ENCODE measurements around the gene GLDN. TPM values are rescaled to one million over a fixed set of nuclear protein-coding genes. Genes with fewer than 3 reads are reported as not detected.
"Not testable (repeated sequence)": the region's sequence is repeated elsewhere in the genome, so short reads cannot be mapped to it uniquely, and the experiment has no call there.

Gene GLDN
- total RNA-seq, 1 donor from 2014 or later = not detected

DNA sequence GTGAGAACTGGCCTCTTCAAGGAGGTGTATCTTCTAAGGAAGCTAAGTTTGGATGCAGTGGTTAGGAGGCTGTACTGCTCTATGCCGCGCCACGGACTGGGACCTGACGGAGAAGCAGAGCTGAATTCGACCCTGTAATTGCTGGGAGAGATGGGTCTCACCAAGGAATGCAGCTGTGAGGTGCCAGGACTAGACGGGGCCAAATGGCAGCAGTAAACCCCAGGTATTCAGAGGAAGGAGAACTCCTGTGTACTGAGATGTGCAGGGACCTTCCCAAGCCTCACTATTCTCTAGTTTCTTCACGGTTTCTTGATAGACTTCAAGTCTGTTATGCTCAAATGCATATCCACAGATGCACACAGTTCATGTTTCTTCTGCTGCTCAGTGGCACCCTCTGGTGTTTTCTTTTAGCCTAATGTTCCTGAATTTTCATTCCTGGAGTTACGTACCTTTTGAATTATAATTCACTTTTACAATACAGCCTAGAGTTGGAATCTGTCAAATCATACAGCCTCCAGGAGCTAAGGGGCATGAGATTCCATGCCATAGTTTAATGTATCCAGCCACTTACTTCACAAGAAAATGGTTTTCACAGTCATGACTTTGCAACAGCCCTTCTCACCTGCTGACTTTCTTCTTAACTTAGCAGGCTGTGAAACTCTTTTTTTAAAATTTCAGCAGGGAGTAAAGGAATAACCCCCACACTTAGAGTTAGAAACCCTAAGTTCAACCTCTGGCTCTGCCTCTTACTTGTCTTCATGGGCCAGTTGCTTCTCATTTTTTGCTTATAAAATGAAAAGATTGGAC, 61.8 kb downstream of the GLDN start:
- no peak for DNase-seq (ENCODE audit: low read depth)
- no peak overlapping the region for H3K4me3 ChIP-seq (ENCODE audit: low read depth, low read length)
- peak; percentile 74 for TF ChIP-seq CTCF (conservative IDR thresholded peaks at IDR 0.05; ENCODE audit: low read depth, low read length)

DNA sequence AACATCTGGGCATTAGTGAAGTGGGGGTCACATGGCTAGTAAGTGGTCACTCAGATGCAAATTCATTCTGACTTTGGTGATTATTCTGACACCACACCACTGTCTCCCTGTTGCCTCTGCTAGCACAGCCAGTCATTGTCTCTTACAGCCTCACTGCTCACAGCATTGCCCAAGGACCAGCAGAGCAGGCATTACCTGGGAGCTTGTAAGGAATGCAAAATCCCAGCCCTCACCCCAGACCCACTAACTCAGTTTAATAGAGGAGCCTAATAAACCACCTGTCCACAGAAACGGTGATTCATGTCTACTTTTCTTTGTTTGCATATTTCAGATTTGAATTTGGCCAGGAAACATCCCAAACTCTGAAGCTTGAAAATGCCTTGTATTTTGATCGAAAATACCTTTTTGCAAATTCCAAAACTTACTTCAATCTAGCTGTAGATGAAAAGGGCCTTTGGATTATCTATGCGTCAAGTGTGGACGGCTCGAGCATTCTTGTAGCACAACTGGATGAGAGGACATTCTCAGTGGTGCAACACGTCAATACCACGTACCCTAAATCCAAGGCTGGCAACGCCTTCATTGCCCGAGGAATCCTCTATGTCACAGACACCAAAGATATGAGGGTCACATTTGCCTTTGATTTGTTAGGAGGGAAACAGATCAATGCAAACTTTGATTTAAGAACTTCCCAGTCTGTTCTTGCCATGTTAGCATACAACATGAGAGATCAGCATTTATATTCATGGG, 62.7 kb downstream of the GLDN start:
- no peak for DNase-seq (ENCODE audit: low read depth)
- H3K4me3 ChIP-seq (ENCODE audit: low read depth, low read length) = no peak overlapping the region
- no peak for TF ChIP-seq CTCF (conservative IDR thresholded peaks at IDR 0.05; ENCODE audit: low read depth, low read length)

- no peak for DNase-seq (ENCODE audit: low read depth)
- no peak overlapping the region for H3K4me3 ChIP-seq (ENCODE audit: low read depth, low read length)
- TF ChIP-seq CTCF (conservative IDR thresholded peaks at IDR 0.05; ENCODE audit: low read depth, low read length) = no peak
Observed at GRCh38 chr15:51405693-51406523, 64.5 kb downstream of the GLDN start.

DNA sequence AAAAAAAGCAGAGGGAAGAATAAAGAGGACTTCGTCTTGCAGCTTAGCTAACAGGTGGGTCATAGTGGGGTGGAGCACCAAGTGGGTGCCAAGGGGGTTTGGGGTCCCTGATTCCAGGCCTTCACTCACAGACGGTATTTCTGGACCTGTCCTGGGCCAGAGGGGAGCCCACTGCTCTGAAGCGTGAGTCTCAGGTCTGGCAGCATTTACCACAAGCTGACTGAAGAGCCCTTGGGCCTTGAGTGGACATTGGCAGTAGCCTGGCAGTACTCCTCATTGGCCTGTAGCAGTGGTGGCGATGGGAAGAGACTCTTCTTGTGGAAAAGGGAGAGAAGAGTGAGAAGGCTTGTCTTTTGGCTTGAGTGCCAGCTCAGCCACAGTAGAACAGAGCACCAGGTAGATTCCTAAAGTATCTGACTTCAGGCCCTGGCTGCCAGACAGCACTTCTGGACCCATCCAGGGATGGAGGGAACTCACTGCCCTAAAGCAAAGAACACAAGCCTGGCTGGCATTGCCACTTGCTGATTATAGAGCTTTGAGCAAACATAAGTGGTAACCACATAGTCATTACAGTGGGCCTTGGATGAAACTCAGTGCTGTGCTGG, 72.9 kb downstream of the GLDN start:
- no peak for DNase-seq (ENCODE audit: low read depth)

GRCh38 chr15:51416129-51416528, 74.7 kb downstream of the GLDN start:
- DNase-seq (ENCODE audit: low read depth) = no peak
- no peak overlapping the region for H3K4me3 ChIP-seq (ENCODE audit: low read depth, low read length)
- no peak for TF ChIP-seq CTCF (conservative IDR thresholded peaks at IDR 0.05; ENCODE audit: low read depth, low read length)

More for the DNA sequence above, 72.9 kb downstream of the GLDN start:
- no peak for TF ChIP-seq CTCF (conservative IDR thresholded peaks at IDR 0.05; ENCODE audit: low read depth, low read length)
- no peak overlapping the region for H3K4me3 ChIP-seq (ENCODE audit: low read depth, low read length)

DNA sequence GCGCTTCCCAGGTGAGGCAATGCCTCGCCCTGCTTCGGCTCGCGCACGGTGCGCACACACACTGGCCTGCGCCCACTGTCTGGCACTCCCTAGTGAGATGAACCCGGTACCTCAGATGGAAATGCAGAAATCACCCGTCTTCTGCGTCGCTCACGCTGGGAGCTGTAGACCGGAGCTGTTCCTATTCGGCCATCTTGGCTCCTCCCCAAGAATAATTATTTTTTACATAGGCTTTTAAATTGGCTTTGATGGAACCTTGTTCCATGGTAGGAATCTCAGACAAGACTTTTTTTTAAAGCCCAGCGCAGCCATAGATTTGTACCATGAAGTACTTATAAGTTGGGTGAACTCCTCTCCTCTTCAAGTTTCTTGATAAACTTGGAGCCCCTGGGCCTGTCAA, 81.6 kb downstream of the GLDN start:
- not testable (repeated sequence) for H3K4me3 ChIP-seq (ENCODE audit: low read depth, low read length); DNase-seq (ENCODE audit: low read depth)

All from epithelial cell of proximal tubule (primary cell).